GM23338 (cell line): ENCODE measurements around the gene SSTR5. TPM values are rescaled to one million over a fixed set of nuclear protein-coding genes. Genes with fewer than 3 reads are reported as not detected.

Source experiments
- ATAC-seq: fragments of 200-7000 bp; cut with Tn5 transposase; 3 replicates; pipeline ENCODE4 v1.9.1; 2020
- DNase-seq: peaks from one replicate; pipeline ENCODE4 v3.0.0-alpha.2; 2015; ENCODE audit warnings: low spot score
- H2AFZ ChIP-seq: fragments of 200-600 bp; sonication (generic); 2 replicates; pipeline ENCODE4 v1.8.0; 2016; ENCODE audit warnings: antibody characterized with exemption, mild to moderate bottlenecking, moderate library complexity
- H3F3A ChIP-seq: fragments of 200-600 bp; sonication (generic); replicated peaks from 2 replicates; pipeline ENCODE4 v1.8.0; 2017; ENCODE audit warnings: antibody characterized with exemption, mixed run types, low read depth
- H3K27ac ChIP-seq: fragments of 200-600 bp; sonication (generic); 2 replicates; pipeline ENCODE4 v1.6.1; 2016; ENCODE audit warnings: low read depth
- H3K27me3 ChIP-seq: fragments of 200-600 bp; sonication (generic); 2 replicates; pipeline ENCODE4 v1.8.0; 2016; ENCODE audit warnings: mild to moderate bottlenecking, mixed run types, moderate library complexity; ENCODE audit not compliant: insufficient read depth
- H3K36me3 ChIP-seq: fragments of 200-600 bp; sonication (generic); 2 replicates; pipeline ENCODE4 v1.8.0; 2016; ENCODE audit warnings: mild to moderate bottlenecking; ENCODE audit not compliant: insufficient read depth
- H3K4me1 ChIP-seq: fragments of 200-600 bp; sonication (generic); 2 replicates; pipeline ENCODE4 v1.8.0; 2016; ENCODE audit warnings: mild to moderate bottlenecking, moderate library complexity; ENCODE audit not compliant: insufficient read depth
- H3K4me2 ChIP-seq: fragments of 200-600 bp; sonication (generic); 2 replicates; pipeline ENCODE4 v1.7.1; 2017; ENCODE audit warnings: mixed run types
- H3K4me3 ChIP-seq: fragments of 200-600 bp; sonication (generic); 2 replicates; pipeline ENCODE4 v1.6.1; 2016; ENCODE audit warnings: mixed run types
- H3K79me2 ChIP-seq: fragments of 200-600 bp; sonication (generic); replicated peaks from 2 replicates; pipeline ENCODE4 v1.8.0; 2017; ENCODE audit warnings: mild to moderate bottlenecking; ENCODE audit not compliant: insufficient read depth
- H3K9me2 ChIP-seq: fragments of 200-600 bp; sonication (generic); 2 replicates; pipeline ENCODE4 v1.8.0; 2017; ENCODE audit not compliant: insufficient read depth
- H4K20me1 ChIP-seq: fragments of 200-600 bp; sonication (generic); replicated peaks from 2 replicates; pipeline ENCODE4 v1.8.0; 2017; ENCODE audit warnings: mild to moderate bottlenecking; ENCODE audit not compliant: insufficient read depth
- H3K27ac Mint-ChIP-seq: 2 replicates; pipeline ENCODE4 v1.8.0; 2020; ENCODE audit warnings: inconsistent platforms, mild to moderate bottlenecking, moderate library complexity, mixed read lengths
- H3K27me3 Mint-ChIP-seq: 3 replicates; pipeline ENCODE4 v1.8.0; 2022; ENCODE audit warnings: low read depth, mild to moderate bottlenecking, moderate library complexity, mixed read lengths, inconsistent platforms; ENCODE audit not compliant: insufficient read depth, poor library complexity
- H3K36me3 Mint-ChIP-seq: 3 replicates; pipeline ENCODE4 v1.8.0; 2021; ENCODE audit warnings: low read depth, mild to moderate bottlenecking, inconsistent platforms, moderate library complexity, mixed read lengths
- H3K4me1 Mint-ChIP-seq: 3 replicates; pipeline ENCODE4 v1.8.0; 2020; ENCODE audit warnings: mild to moderate bottlenecking, inconsistent platforms, mixed read lengths
- H3K4me3 Mint-ChIP-seq: 3 replicates; pipeline ENCODE4 v1.8.0; 2021; ENCODE audit warnings: moderate library complexity, mild to moderate bottlenecking, inconsistent platforms, mixed read lengths
- H3K9me3 Mint-ChIP-seq: 3 replicates; pipeline ENCODE4 v1.8.0; 2020; ENCODE audit warnings: moderate library complexity, mild to moderate bottlenecking, inconsistent platforms, mixed read lengths
- CREB1 ChIP-seq: fragments of 250-450 bp; sonication (Bioruptor Pico); IDR thresholded peaks from 2 replicates; pipeline ENCODE4 v1.5.0; 2020; ENCODE audit warnings: low read depth, mild to moderate bottlenecking, moderate library complexity
- ETS1 ChIP-seq: IDR thresholded peaks from 2 replicates; pipeline ENCODE4 v1.6.1; 2016; ENCODE audit warnings: antibody characterized with exemption
- JUNB ChIP-seq: IDR thresholded peaks from one replicate; pipeline ENCODE4 v1.6.1; 2016; ENCODE audit warnings: antibody characterized with exemption; ENCODE audit not compliant: unreplicated experiment
- ZNF114 ChIP-seq: fragments of 250-450 bp; sonication (Bioruptor Pico); IDR thresholded peaks from 2 replicates; pipeline ENCODE4 v1.5.0; 2020; ENCODE audit warnings: mild to moderate bottlenecking, moderate library complexity
- ZNF462 ChIP-seq: fragments of 250-450 bp; sonication (Bioruptor Pico); IDR thresholded peaks from 2 replicates; pipeline ENCODE4 v1.5.0; 2020; ENCODE audit warnings: mild to moderate bottlenecking, moderate library complexity
- polyA plus RNA-seq: library from polyadenylated mRNA; unstranded; fragments of >200 nt; fragmentation: Nextera tagmentation; extraction: Ambion mirVana; gene quantifications from 2 replicates; pipeline ENCODE4 v1.2.1, GENCODE V29; 2016
- total RNA-seq: library from RNA; depleted of rRNA; stranded (reverse); fragments of >200 nt; shearing (Covaris generic); gene quantifications from 2 replicates; pipeline ENCODE4 v1.2.3, GENCODE V29; 2014

Gene SSTR5
- total and polyA plus RNA-seq, 2 experiments from 2014 or later, result 0.60 to 1.0 TPM

GRCh38 chr16:1076801-1077576 lies 4.4 kb downstream of the SSTR5 start (continued):
- TF ChIP-seq ZNF462 (CRISPR knock-in tag) (no peak), JUNB (no peak), ETS1 (no peak), ZNF114 (CRISPR knock-in tag) (no peak), CREB1 (CRISPR knock-in tag) (no peak)

GRCh38 chr16:1077877-1078578 lies 5.5 kb downstream of the SSTR5 start:
- H3K9me3 Mint-ChIP-seq, result no peaks in the 10 kb centered on the region
- no peaks in the 10 kb centered on the region for H4K20me1 ChIP-seq
- H3K79me2 ChIP-seq, result no peaks in the 10 kb centered on the region
- peaks cover 6% of the 10 kb centered on the region for H3K27me3 Mint-ChIP-seq
- H3K4me3 Mint-ChIP-seq, result no peak overlapping the region
- peaks cover 6% of the 10 kb centered on the region; the same call in 2 of the 3 replicates for H3K4me1 Mint-ChIP-seq
- no peaks in the 10 kb centered on the region for H3K9me2 ChIP-seq
- H3K27ac ChIP-seq, result no peak overlapping the region
- no peaks in the 10 kb centered on the region for H3K4me1 ChIP-seq
- H3K36me3 Mint-ChIP-seq, result no peaks in the 10 kb centered on the region
- no peaks in the 10 kb centered on the region for H3K36me3 ChIP-seq
- DNase-seq, result no peak
- H3K4me3 ChIP-seq, result no peak overlapping the region
- H3K27ac Mint-ChIP-seq, result no peak overlapping the region
- H3F3A ChIP-seq, result no peaks in the 10 kb centered on the region
- H3K27me3 ChIP-seq, result no peaks in the 10 kb centered on the region
- ATAC-seq, result no peak
- H2AFZ ChIP-seq, result no peak overlapping the region
- H3K4me2 ChIP-seq, result no peak overlapping the region
- TF ChIP-seq ETS1, result no peak
- no peak for TF ChIP-seq JUNB
- TF ChIP-seq ZNF114 (CRISPR knock-in tag), result no peak
